Fibroblast of peridontal ligament (primary cell): ENCODE results near the gene PPP1R9A.
"Not testable (repeated sequence)": the region's sequence is repeated elsewhere in the genome, so short reads cannot be mapped to it uniquely, and the experiment has no call there.

Experiments used
- DNase-seq: peaks from one replicate; pipeline ENCODE4 v3.0.0-alpha.2; 2010; ENCODE audit errors: extremely low read depth

The PPP1R9A gene

GRCh38 chr7:94975336-94975735 lies 67.9 kb downstream of the PPP1R9A start:
- DNase-seq = peak; percentile 34

- DNase-seq = no peak
Measured at GRCh38 chr7:94980418-94981142, 73.2 kb downstream of the PPP1R9A start.

GRCh38 chr7:94995921-94996320 lies 88.5 kb downstream of the PPP1R9A start:
- DNase-seq = no peak

- DNase-seq = no peak
Measured at GRCh38 chr7:94996369-94996768, 89.0 kb downstream of the PPP1R9A start.

DNA sequence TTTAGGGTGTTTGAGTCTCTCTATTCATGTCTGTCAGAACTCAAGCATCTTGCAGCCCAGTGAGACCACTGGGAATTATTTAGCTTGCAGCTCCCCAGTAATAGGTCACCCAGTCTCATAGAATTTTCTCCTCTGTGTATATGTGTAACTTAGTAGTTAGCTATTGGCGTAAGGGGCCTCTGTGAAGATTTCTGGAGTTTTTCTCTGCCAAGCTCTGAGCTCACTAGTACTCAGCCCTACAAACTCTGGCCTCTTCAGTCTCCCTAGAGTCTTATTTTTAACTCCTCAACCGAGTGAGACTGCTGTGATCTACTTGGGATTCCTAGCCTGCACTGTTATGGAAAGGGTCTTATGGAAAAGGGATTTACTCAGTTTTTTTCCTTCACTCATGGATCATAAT lies 90.2 kb downstream of the PPP1R9A start:
- DNase-seq = no peak

- no peak for DNase-seq
Measured at GRCh38 chr7:94998266-94999068, 91.1 kb downstream of the PPP1R9A start.

- DNase-seq = no peak
Measured at GRCh38 chr7:94999069-94999351, 91.6 kb downstream of the PPP1R9A start.

DNA sequence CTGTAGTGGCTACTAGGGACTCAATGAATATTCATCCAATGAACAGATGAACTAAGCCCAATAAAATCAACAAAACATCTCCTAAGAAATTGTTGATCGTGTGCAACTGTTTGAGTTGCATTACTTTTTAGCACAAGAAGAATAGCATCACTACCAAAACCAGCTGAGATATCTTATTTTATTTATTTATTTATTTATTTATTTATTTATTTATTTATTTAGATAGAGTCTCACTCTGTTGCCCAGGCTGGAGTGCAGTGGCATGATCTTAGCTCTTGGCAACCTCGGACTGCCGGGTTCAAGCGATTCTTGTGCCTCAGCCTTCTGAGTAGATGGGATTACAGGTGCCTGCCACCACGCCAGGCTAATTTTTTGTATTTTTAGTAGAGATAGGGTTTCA lies 92.2 kb downstream of the PPP1R9A start:
- DNase-seq = not testable (repeated sequence)

- no peak for DNase-seq
Measured at GRCh38 chr7:95001258-95001657, 93.9 kb downstream of the PPP1R9A start.

- no peak for DNase-seq
Measured at GRCh38 chr7:95001815-95002561, 94.6 kb downstream of the PPP1R9A start.

- DNase-seq = no peak
Measured at GRCh38 chr7:95002775-95003174, 95.4 kb downstream of the PPP1R9A start.

DNA sequence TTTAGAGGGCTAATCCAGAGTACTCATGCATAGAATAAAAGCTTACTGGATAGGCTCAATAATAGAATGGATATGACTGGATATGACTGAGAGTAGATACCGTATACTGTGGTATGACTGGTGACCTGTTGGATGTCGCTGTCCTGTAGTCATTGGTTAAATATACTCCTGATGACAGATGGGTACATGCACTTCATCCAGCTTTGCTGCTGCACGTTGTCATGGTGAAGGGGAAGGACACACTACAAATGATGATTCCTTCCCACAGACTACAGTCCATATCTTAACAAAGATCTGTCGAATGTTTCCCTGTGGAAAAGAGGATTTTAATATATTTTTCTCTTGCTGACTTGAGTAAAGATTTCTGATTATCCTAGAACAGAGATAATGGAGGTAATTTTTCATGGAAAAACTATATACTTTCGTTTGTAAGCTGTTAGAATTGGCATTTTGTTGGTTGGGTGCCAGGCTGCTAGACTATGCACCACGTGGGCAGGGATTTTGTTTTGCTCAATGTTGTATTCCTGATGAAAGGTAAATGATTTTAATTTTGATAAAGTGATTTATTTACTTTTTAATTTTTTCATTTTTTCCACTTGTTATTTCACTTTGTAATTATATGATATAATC lies 97.3 kb downstream of the PPP1R9A start:
- no peak for DNase-seq

- no peak for DNase-seq
Measured at GRCh38 chr7:95006010-95006409, 98.6 kb downstream of the PPP1R9A start.

DNA sequence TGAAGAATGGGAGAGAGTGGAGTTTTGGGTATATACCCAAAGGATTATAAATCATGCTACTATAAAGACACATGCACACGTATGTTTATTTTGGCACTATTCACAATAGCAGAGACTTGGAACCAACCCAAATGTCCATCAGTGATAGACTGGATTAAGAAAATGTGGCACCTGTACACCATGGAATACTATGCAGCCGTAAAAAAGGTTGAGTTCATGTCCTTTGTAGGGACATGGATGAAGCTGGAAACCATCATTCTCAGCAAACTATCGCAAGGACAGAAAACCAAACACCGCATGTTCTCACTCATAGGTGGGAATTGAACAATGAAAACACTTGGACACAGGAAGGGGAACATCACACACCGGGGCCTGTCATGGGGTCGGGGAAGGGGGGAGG lies 101.4 kb downstream of the PPP1R9A start:
- not testable (repeated sequence) for DNase-seq

DNA sequence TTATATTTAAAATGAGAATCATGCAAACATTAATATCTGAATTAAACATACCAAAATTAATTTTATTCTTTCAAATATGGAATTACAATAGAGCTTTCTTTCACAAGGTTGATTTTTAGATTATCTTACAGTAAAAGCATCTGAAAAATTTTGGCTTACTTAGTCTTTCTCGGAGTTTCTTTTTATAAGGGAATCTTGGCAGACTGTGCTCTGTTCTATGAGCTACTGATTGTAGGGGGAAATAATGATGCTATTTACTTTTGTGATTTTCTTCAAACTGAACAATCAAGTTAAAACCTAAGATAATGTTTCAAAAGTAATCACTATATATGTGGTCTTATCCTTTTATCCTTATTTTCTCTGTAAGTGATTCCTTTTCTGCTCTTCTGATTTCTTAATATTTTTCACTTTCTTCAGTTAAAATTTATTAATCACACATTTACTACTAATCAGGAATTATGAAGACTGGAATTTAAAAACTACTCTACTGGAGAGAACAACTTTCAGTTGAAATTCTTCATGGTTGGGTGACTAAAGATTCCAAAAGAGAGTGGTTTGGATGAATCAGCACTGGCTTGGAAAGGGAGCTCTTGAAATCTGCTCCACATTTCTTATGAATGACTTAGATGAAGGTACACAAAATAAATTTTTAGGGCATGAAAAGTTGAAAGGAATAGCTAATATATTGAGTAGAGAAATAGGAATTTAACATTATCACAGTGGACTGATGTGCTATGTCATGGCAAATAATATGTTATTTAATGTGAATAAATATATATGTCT lies 103.9 kb downstream of the PPP1R9A start:
- DNase-seq = peak; percentile 78

- no peak for DNase-seq
Measured at GRCh38 chr7:95011995-95012394, 104.6 kb downstream of the PPP1R9A start.

- DNase-seq = no peak
Measured at GRCh38 chr7:95018021-95018420, 110.6 kb downstream of the PPP1R9A start.

DNA sequence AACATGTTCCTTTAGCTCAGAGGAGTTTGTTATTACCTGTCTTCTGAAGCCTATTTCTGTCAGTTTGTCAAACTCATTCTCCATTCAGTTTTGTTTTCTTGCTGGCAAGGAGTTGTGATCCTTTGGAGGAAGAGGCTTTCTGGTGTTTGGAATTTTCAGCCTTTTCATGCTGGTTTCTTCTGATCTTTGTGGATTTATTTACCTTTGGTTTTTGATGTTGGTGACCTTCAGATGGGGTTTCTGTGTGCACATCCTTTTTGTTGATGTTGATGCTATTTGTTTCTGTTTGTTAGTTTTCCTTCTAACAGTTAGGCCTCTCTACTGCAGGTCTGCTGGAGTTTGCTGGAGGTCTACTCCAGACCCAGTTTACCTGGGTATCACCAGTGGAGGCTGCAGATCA lies 118.6 kb downstream of the PPP1R9A start:
- no peak for DNase-seq

GRCh38 chr7:95026421-95027072 lies 119.2 kb downstream of the PPP1R9A start:
- DNase-seq = no peak

DNA sequence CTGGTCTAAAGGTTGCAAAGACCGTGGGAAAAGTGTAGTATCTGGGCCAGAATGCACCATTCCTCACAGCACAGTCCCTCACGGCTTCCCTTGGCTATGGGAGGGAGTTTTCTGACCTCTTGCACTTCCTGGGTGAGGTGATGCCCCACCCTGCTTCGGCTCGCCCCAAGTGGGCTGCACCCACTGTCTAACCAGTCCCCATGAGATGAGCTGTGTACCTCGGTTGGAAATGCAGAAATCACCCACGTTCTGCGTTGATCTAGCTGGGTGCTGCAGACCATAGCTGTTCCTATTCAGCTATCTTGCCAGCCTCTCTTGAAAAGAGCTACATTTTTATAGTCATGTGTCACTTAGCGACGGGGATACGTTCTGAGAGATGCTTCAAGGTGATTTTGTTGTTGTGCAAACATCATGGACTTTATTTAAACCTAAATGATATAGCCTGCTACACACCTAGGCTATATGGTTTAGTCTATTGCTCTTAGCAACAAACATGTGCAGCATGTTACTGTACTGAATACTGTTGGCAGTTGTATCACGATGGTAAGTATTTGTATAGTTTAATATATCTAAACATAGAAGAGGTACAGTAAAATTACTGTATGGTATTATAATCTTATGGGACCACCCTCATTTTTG lies 120.0 kb downstream of the PPP1R9A start:
- DNase-seq = no peak
